Glutamatergic neuron (in vitro differentiated cells): ENCODE results near the gene PRUNE1. TPM values are rescaled to one million over a fixed set of nuclear protein-coding genes. Genes with fewer than 3 reads are reported as not detected.

ENCODE experiments used
- DNase-seq: peaks from one replicate; pipeline ENCODE4 v3.0.0; 2022
- H3K27ac Mint-ChIP-seq: one replicate; pipeline ENCODE4 v1.8.0; 2020; ENCODE audit warnings: mild to moderate bottlenecking, mixed read lengths, inconsistent platforms; ENCODE audit not compliant: unreplicated experiment
- H3K27me3 Mint-ChIP-seq: one replicate; pipeline ENCODE4 v1.8.0; 2020; ENCODE audit warnings: mild to moderate bottlenecking, moderate library complexity, mixed read lengths, inconsistent platforms; ENCODE audit not compliant: unreplicated experiment
- H3K36me3 Mint-ChIP-seq: one replicate; pipeline ENCODE4 v1.8.0; 2020; ENCODE audit warnings: mild to moderate bottlenecking, mixed read lengths, inconsistent platforms; ENCODE audit not compliant: unreplicated experiment
- H3K4me1 Mint-ChIP-seq: one replicate; pipeline ENCODE4 v1.8.0; 2020; ENCODE audit warnings: mild to moderate bottlenecking, low read depth, mixed read lengths, inconsistent platforms; ENCODE audit not compliant: unreplicated experiment
- H3K4me3 Mint-ChIP-seq: one replicate; pipeline ENCODE4 v1.8.0; 2020; ENCODE audit warnings: mild to moderate bottlenecking, mixed read lengths, inconsistent platforms; ENCODE audit not compliant: unreplicated experiment
- H3K9me3 Mint-ChIP-seq: one replicate; pipeline ENCODE4 v1.8.0; 2020; ENCODE audit warnings: mild to moderate bottlenecking, moderate library complexity, mixed read lengths, inconsistent platforms; ENCODE audit not compliant: unreplicated experiment
- total RNA-seq: library from RNA; stranded (reverse); fragmentation: NEBNext Ultra II Directional; extraction: Animal tissue kit (Norgen Biotek cat#: 25700); gene quantifications from one replicate; pipeline ENCODE4 v1.2.1, GENCODE V29; 2021; ENCODE audit not compliant: unreplicated experiment
- TF ChIP-seq, protein P1 (sequence below): fragments of 200-600 bp; sonication (generic); IDR thresholded peaks from one replicate; pipeline ENCODE4 v1.5.0; 2021; ENCODE audit not compliant: partially characterized antibody, unreplicated experiment

The PRUNE1 gene
- total RNA-seq, 1 donor from 2014 or later, result 14.9 TPM

DNA sequence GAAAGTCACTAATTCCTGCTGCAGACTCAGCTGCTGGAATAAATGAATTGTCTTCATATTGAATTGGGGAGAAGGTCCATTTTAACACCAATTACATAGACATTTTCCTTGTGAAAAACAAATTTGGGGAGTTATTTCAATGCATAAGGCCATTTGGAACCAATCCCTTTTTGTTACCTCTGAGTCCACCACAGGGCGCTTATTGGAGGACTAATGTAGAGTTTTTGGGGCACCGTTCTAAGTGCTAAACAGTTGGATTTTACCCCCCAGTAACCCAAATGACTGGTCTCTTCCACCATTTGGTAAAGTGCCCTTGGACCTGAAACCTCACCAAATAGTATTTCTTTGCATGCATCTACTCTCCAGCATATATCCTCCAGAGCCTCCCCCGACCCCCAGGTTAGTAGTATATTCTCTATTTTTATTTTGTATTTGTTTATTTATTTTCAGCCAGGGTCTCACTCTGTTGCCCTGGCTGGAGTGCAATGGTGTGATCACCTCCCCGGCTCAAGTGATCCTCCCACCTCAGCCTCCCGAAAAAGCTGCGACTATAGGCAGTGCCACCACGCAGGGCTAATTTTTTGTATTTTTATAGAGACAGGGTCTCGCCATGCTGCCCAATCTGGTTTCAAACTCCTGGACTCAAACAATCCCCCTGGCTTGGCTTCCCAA is 1.6 kb downstream of the PRUNE1 start:
- Mint-ChIP-seq H3K9me3 (peaks cover 7% of the 10 kb centered on the region), H3K27ac (no peak overlapping the region), H3K4me3 (peak overlapping the region; percentile 99), H3K27me3 (peaks cover 10% of the 10 kb centered on the region), H3K36me3 (no peaks in the 10 kb centered on the region), H3K4me1 (peaks cover 29% of the 10 kb centered on the region)
- TF ChIP-seq, protein P1, sequence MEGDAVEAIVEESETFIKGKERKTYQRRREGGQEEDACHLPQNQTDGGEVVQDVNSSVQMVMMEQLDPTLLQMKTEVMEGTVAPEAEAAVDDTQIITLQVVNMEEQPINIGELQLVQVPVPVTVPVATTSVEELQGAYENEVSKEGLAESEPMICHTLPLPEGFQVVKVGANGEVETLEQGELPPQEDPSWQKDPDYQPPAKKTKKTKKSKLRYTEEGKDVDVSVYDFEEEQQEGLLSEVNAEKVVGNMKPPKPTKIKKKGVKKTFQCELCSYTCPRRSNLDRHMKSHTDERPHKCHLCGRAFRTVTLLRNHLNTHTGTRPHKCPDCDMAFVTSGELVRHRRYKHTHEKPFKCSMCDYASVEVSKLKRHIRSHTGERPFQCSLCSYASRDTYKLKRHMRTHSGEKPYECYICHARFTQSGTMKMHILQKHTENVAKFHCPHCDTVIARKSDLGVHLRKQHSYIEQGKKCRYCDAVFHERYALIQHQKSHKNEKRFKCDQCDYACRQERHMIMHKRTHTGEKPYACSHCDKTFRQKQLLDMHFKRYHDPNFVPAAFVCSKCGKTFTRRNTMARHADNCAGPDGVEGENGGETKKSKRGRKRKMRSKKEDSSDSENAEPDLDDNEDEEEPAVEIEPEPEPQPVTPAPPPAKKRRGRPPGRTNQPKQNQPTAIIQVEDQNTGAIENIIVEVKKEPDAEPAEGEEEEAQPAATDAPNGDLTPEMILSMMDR, result no peak
- DNase-seq, result no peak

DNA sequence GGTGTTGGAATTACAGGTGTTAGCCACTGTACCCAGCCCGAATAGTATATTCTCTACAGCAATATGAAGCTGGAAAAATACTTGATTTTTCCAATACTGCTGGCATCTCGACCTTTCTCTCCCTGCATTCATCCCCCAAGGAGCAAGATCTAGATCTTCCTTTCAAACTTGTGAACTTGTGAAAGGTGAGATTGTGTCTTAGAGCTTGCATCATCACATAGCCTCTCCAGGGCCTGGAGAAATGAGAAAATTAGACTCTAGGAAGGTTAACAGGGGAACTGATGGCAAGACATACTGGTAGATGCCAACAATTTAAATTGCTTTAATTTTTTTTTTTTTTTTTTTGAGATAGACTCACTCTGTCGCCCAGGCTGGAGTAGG is 2.1 kb downstream of the PRUNE1 start:
- TF ChIP-seq, protein P1, result no peak
- Mint-ChIP-seq H3K9me3 (peaks cover 7% of the 10 kb centered on the region), H3K27me3 (peaks cover 10% of the 10 kb centered on the region), H3K4me1 (peaks cover 28% of the 10 kb centered on the region), H3K4me3 (no peak overlapping the region), H3K27ac (no peak overlapping the region), H3K36me3 (no peaks in the 10 kb centered on the region)
- DNase-seq, result no peak

DNA sequence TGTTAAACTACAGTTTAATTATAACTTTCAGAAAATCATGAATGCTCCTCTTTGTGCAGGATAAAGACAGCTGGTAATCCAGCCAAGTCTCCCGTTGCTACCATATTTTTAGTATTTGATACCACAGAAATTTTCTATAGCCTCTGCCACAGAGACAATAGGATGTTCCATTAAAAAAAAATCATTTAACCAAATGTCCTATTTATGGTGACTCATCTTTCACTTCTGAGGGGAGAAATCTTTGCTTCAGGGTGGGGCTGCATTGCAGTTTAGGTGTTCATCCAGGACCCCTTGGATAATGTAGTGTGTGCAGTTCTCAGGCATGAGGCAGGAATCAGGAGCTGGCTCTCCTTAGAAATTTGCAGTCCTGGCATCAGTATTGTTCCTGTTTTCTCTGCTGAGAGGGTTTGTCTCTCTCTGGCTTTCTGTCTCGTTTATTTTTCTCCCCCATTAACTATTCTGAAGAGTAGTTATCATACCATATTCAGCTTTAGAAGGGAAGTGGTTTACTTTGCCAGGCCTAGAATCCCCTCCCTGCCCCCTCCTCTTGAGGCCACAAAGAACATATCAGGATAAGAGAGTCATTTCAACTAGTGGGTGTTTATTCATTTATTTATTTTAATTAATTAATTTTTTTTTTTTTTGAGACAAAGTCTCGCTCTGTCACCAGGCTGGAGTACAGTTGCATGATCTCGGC is 3.1 kb downstream of the PRUNE1 start:
- TF ChIP-seq, protein P1, result no peak
- no peak for DNase-seq
- H3K4me1 Mint-ChIP-seq, result peaks cover 19% of the 10 kb centered on the region
- no peaks in the 10 kb centered on the region for H3K36me3 Mint-ChIP-seq
- peaks cover 4% of the 10 kb centered on the region for H3K27me3 Mint-ChIP-seq
- no peak overlapping the region for H3K4me3 Mint-ChIP-seq
- H3K9me3 Mint-ChIP-seq, result peaks cover 7% of the 10 kb centered on the region
- no peak overlapping the region for H3K27ac Mint-ChIP-seq

DNA sequence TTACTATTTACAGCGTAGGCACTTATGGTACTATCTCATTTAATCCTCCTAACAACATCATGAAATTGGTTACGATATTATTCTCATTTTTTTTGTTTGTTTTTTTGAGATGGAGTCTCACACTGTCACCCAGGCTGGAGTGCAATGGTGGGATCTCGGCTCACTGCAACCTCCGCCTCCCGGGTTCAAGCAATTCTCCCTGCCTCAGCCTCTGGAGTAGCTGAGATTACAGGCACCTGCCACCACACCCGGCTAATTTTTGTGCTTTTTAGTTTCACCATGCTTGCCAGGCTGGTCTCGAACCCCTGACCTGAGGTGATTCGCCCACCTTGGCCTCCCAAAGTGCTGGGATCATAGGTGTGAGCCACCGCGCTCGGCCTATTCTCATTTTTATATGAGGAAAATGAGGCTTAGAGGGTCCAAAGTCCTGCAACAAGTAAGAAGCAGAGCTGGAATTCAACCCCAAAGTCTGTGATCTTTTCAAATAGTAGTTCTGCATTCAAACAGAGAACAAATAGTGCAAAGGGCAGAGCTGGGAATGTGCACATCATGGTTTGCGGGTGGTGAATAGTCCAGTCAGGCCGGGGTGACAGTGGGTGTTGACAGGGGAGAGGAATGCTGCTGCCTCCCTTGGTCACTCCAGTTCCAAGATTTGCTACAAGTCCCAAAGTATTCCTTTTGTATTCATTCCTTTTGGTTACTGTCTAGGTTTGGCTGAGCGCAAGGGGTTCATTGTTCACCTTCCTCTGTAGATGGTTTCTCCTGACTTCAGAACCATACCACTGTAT is 4.6 kb downstream of the PRUNE1 start:
- peak overlapping the region; percentile 44 for H3K27ac Mint-ChIP-seq
- H3K9me3 Mint-ChIP-seq, result no peaks in the 10 kb centered on the region
- peaks cover 2% of the 10 kb centered on the region for H3K27me3 Mint-ChIP-seq
- no peak for DNase-seq
- TF ChIP-seq, protein P1, result no peak
- peaks cover 6% of the 10 kb centered on the region for H3K4me1 Mint-ChIP-seq
- no peaks in the 10 kb centered on the region for H3K36me3 Mint-ChIP-seq
- H3K4me3 Mint-ChIP-seq, result no peak overlapping the region

DNA sequence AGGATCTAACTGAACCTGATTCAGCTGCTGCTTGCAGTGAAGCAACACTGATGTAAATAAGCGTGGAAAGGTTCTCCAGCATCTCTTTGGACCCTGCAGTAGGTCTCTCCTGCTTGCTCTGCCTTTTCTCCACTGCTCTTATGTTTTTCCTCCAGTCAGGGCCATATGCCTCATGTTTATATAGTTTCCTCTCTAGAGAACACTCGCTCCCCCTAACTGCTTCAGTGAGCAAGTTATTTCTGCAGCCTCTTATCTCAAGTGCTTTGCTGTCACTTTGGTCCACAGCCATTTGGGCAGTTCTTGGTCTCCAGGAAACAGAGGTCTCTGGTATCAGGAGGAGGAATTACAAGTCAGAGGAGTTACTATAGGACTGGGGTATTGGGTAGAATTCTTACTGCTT is 5.3 kb downstream of the PRUNE1 start:
- Mint-ChIP-seq H3K9me3 (no peaks in the 10 kb centered on the region), H3K4me1 (peaks cover 4% of the 10 kb centered on the region), H3K27ac (peak overlapping the region; percentile 44), H3K4me3 (no peak overlapping the region), H3K27me3 (peaks cover 2% of the 10 kb centered on the region), H3K36me3 (no peaks in the 10 kb centered on the region)
- no peak for DNase-seq
- TF ChIP-seq, protein P1, result no peak
